LNCaP clone FGC (cell line): ENCODE results near the gene BCAR3.

Experiments
- DNase-seq: peaks from one replicate; pipeline ENCODE4 v3.0.0-alpha.2; 2011; ENCODE audit warnings: low read depth
- H3K4me3 ChIP-seq: 2 replicates; pipeline ENCODE4 v1.5.1; 2011; ENCODE audit warnings: mild to moderate bottlenecking, low read depth, low read length, control low read depth
- CTCF ChIP-seq: IDR thresholded peaks from 2 replicates; pipeline ENCODE4 v1.5.1; 2012; ENCODE audit warnings: mild to moderate bottlenecking; ENCODE audit not compliant: control insufficient read depth, insufficient read depth; ENCODE audit errors: extremely low read depth

The BCAR3 gene

DNA sequence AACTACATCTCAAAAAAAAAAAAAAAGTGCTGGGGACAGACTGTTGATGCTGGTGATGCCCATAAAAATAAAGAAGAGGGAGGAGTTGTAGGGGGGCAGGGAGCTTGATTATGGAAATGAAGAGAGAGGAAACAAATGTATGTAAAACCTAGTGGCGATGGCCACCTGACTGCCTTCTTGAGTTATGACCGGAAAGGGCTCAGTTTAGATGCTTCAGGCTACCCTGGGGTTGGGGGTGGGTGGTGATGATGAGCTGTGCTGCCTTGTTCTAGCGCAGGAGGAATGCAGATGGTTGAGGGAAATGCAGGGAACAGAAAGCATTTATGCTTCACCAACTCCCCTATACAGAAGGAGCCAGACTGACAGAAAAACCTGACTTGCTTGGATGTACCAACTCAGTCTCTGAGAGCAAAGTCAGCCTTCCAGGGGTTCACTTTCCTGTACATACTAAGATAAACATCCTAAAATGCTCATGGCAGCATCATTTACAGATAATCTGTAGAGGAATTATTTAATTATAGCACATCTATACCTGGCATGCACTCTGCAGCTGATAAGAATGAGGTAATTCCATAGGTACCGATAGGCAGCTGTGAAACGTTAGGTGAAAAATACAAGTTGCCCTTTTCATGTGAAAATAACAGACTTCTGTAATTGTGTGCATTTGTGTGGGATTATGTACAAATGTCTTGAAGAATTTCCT lies 8.0 kb upstream of the BCAR3 start:
- H3K4me3 ChIP-seq: no peak overlapping the region
- TF ChIP-seq CTCF: no peak
- no peak for DNase-seq

DNA sequence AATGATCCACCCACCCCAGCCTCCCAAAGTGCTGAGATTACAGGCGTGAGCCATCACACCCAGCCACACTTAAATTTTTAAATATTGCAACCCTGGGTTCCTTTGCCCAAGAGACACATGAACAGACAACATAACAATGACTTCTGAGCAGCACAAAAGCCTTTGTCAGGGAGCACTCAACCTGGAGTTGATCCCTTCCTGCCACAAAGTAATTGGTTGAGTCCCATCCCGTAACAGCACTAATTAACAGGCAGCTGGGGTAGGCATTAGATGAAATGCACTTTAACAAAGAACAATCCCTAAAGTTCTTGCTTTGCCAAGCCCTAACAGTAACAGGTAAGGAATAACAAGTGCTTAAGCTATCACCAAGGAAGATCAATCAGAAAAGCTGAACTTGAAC lies 5.9 kb upstream of the BCAR3 start:
- DNase-seq: no peak
- no peak overlapping the region for H3K4me3 ChIP-seq
- no peak for TF ChIP-seq CTCF

DNA sequence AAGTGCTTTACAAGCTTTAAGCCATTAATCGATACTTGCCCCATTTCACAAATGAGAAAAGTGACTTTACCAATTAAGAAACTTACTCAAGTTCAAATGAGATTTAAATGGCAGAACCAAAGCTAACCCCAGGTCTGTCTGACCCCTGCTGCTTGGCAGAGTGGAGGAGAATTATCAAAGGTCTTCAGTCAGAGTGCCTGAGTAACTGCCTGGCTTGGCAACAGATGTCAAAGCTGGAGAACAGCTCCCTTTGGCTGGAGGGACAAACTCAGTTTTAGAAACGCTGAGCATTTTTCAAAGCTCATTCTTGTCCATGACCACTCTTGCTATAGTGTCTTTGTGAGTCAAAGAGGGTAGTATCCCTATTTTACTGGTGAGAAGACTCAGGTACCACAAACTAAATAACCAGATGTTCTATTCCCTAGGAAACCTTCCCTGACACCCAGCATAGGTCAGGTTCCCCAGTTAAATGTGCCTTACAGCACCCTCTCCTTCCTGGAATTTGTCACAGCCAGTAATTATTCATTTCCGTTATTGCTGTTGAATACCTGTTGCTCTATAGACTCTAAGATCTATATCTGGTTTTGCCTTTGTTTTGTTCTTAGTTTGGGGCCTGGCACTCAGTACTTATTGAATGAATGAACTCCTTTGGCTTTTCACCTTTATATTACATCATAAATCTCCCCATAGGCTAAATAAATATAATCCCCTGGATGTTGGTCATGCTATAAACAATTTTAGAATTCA lies 5.0 kb upstream of the BCAR3 start:
- no peak for DNase-seq
- no peak overlapping the region for H3K4me3 ChIP-seq
- no peak for TF ChIP-seq CTCF

DNA sequence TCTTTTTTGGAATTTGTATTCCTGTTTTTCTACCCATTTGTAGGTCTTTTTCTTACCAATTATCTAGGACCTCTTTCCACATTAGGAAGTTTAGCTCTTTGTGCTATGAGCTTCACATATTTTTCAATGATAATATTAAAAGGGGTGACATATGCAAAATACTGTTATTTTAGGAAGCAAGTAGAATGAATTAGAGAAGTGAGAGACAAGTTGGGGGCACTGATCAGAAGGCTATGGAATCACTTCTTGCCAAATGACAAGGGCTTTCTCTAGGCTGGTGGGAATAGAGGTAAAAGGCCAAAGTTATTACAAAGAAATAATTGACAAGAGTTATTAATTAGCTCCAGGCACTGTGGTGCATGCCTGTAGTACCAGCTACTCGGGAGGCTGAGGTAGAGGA lies 4.3 kb upstream of the BCAR3 start:
- H3K4me3 ChIP-seq: no peak overlapping the region
- no peak for DNase-seq
- TF ChIP-seq CTCF: no peak

GRCh38 chr1:93683234-93683633 lies 1.6 kb upstream of the BCAR3 start:
- no peak for TF ChIP-seq CTCF
- H3K4me3 ChIP-seq: no peak overlapping the region
- DNase-seq: no peak

DNA sequence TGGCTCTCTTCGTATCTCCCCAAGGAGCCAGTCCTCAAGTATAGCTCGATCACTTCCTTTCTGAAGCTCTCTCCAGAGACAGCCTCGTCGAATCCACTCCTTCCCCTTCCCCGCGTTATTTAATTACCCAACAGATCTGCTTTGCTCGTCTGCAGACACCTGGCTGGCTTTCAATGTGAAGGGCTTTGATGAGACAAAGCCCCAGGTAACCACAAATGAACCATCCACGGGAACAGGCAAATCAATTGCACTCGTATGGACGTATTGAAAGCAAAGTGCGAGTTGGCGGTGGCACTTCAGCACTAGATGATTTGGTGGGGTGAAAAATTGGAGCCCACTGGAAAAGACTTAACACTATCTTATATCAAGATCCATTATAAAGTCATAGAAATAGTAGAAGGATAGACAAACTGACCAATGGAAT lies 364 bp upstream of the BCAR3 start:
- TF ChIP-seq CTCF: no peak
- DNase-seq: no peak
- H3K4me3 ChIP-seq: peak overlapping the region; percentile 47
